Thoracic aorta (tissue), 2 donors: ENCODE measurements around the gene TAF1. TPM values are rescaled to one million over a fixed set of nuclear protein-coding genes. Genes with fewer than 3 reads are reported as not detected.
"Not testable (repeated sequence)": the region's sequence is repeated elsewhere in the genome, so short reads cannot be mapped to it uniquely, and the experiment has no call there.

Source experiments
- ATAC-seq: fragments of 150-250 bp; one replicate; pipeline ENCODE4 v1.8.0; 2017; ENCODE audit warnings: low read depth; ENCODE audit not compliant: insufficient number of reproducible peaks, low FRiP score
- DNase-seq: peaks from one replicate; pipeline ENCODE4 v3.0.0-alpha.2; 2020; ENCODE audit warnings: low spot score
- H3K27ac ChIP-seq, 2 donors: fragments of 200-600 bp; sonication (generic); 1 replicate in 1 of 2; 2 replicates in 1 of 2; pipeline ENCODE4 v1.5.1; 2016; ENCODE audit warnings: mild to moderate bottlenecking in 2 of 2, moderate library complexity in 2 of 2
- H3K27me3 ChIP-seq: fragments of 200-600 bp; sonication (generic); replicated peaks from 2 replicates; pipeline ENCODE4 v1.6.0; 2016; ENCODE audit warnings: mild to moderate bottlenecking; ENCODE audit not compliant: insufficient read depth
- H3K36me3 ChIP-seq: fragments of 200-600 bp; sonication (generic); one replicate; pipeline ENCODE4 v1.5.1; 2016
- H3K4me1 ChIP-seq, 2 donors: fragments of 200-600 bp; sonication (generic); 1 replicate in 1 of 2; 2 replicates in 1 of 2; pipeline versions ENCODE4 v1.5.1 to v1.6.0; 2016; ENCODE audit warnings: low read depth in 2 of 2, mild to moderate bottlenecking in 1 of 2; ENCODE audit not compliant: control insufficient read depth in 1 of 2
- H3K4me3 ChIP-seq: fragments of 200-600 bp; sonication (generic); 2 replicates; pipeline ENCODE4 v1.5.1; 2016; ENCODE audit warnings: mild to moderate bottlenecking
- H3K9me3 ChIP-seq: fragments of 200-600 bp; sonication (generic); 2 replicates; pipeline ENCODE4 v1.5.1; 2016
- total RNA-seq, 2 donors: library from RNA; depleted of rRNA; stranded (reverse); fragments of >200 nt; gene quantifications; one replicate each; pipeline versions ENCODE4 v1.1.0 to v1.2.3, GENCODE V29; 2016
- TF ChIP-seq, protein P1 (sequence below): fragments of 200-600 bp; sonication (generic); IDR thresholded peaks from one replicate; pipeline ENCODE4 v1.5.1; 2019; ENCODE audit warnings: antibody characterized with exemption

Gene TAF1
- total RNA-seq, 2 donors from 2014 or later = 38.0 to 81.0 TPM

DNA sequence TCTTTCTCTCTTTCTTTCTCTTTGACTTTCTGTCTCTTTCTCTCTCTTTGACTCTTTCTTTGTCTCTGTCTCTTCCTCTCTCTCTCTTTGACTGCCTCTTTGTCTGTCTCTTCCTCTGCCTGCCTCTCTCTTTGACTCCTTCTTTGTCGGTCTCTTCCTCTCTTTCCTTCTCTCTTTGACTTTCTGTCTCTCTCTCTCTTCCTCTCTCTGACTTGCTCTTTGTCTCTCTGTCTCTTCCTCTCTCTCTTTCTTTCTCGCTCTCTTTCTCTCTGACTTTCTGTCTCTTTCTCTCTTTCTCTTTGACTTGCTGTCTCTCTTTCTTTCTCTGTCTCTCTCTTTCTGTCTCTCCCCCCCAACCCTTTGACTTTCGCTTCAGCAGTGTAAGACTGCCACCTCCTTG is 130.3 kb downstream of the TAF1 start:
- Histone ChIP-seq H3K9me3 (no peaks in the 10 kb centered on the region), H3K27me3 (no peaks in the 10 kb centered on the region), H3K4me3 (no peak overlapping the region), H3K36me3 (no peaks in the 10 kb centered on the region), H3K4me1 (no peaks in the 10 kb centered on the region), H3K27ac (no peak overlapping the region)
- TF ChIP-seq, protein P1, sequence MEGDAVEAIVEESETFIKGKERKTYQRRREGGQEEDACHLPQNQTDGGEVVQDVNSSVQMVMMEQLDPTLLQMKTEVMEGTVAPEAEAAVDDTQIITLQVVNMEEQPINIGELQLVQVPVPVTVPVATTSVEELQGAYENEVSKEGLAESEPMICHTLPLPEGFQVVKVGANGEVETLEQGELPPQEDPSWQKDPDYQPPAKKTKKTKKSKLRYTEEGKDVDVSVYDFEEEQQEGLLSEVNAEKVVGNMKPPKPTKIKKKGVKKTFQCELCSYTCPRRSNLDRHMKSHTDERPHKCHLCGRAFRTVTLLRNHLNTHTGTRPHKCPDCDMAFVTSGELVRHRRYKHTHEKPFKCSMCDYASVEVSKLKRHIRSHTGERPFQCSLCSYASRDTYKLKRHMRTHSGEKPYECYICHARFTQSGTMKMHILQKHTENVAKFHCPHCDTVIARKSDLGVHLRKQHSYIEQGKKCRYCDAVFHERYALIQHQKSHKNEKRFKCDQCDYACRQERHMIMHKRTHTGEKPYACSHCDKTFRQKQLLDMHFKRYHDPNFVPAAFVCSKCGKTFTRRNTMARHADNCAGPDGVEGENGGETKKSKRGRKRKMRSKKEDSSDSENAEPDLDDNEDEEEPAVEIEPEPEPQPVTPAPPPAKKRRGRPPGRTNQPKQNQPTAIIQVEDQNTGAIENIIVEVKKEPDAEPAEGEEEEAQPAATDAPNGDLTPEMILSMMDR = no peak
- ATAC-seq (no peak), DNase-seq (no peak)

DNA sequence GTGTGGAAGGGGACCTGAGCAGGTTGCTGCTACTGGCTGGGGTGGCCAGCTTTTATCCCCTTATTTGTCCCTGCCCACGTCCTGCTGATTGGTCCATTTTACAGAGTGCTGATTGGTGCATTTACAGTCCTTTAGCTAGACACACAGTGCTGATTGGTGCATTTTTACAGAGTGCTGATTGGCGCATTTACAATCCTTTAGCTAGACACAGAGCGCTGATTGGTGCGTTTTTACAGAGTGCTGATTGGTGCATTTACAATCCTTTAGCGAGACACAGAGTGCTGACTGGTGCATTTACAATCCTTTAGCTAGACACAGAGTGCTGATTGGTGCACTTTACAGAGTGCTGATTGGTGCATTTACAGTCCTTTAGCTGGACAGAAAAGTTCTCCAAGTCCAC is 135.9 kb downstream of the TAF1 start:
- not testable (repeated sequence) for H3K9me3 ChIP-seq, H3K4me1 ChIP-seq, DNase-seq, ATAC-seq, H3K36me3 ChIP-seq, H3K4me3 ChIP-seq, H3K27ac ChIP-seq, H3K27me3 ChIP-seq

DNA sequence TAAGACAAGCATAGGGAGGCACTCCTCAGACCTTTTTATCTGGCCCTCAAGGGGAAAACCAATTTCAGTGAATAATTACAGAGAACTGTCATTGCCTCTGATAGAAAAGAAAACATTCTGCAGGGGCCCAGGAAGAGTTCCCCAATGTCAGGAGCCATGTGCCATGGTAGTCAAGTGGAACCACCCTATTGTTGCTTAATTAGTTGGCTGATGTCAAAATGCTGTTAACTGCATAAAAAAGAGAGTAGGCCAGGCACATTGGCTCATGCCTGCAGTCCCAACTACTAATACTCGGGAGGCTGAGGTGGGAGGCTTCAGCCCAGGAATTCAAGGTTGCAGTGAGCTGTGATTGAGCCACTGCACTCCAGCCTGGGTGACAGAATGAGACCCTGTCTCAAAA is 138.2 kb downstream of the TAF1 start:
- DNase-seq = no peak
- no peaks in the 10 kb centered on the region for H3K27me3 ChIP-seq
- no peak for ATAC-seq
- no peaks in the 10 kb centered on the region for H3K9me3 ChIP-seq
- no peak overlapping the region for H3K4me3 ChIP-seq
- H3K4me1 ChIP-seq = no peaks in the 10 kb centered on the region
- TF ChIP-seq, protein P1 = no peak
- H3K36me3 ChIP-seq = no peaks in the 10 kb centered on the region
- H3K27ac ChIP-seq = no peak overlapping the region

DNA sequence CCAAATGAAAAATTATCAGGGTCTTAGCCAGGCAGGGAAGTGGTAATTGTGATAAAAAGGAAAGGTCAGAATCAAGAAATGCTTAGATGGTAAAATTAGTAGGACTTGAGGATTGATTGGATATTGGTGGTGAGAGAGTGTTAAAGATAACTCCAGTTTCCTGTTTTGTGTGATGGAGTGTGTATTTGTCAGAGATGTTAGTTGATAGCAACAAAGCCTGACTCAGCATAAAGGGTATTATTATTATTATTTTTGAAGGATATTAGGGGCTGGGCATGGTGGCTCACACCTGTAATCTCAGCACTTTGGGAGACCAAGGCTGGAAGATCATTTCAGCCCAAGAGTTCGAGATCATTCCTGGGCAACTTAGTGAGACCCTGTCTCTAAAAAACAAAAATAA is 143.1 kb downstream of the TAF1 start:
- no peak overlapping the region for H3K27ac ChIP-seq
- DNase-seq (no peak), ATAC-seq (no peak)
- H3K9me3 ChIP-seq = no peaks in the 10 kb centered on the region
- H3K4me3 ChIP-seq = no peak overlapping the region
- no peaks in the 10 kb centered on the region for H3K27me3 ChIP-seq
- TF ChIP-seq, protein P1 = no peak
- H3K4me1 ChIP-seq = no peaks in the 10 kb centered on the region
- H3K36me3 ChIP-seq = no peaks in the 10 kb centered on the region

DNA sequence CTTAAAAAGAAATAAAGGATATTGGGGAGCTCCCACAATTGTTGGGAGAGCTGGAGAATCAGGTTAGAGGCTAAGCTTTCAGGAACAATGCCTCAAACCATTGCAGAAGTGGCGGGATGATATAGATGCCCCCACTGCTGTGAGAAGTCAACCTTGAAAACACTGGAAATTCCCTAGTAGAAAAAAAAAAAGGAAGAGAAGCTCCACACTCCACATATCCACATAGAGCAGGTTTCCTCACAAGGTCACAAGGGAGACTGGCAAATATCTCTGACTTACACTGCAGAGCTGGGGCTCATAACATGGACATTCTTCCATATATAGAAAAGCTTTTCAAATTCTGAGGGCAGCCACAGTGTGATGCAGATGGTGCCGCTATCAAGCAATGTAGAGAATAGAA is 144.0 kb downstream of the TAF1 start:
- Histone ChIP-seq H3K27ac (no peak overlapping the region), H3K9me3 (no peaks in the 10 kb centered on the region), H3K4me1 (no peaks in the 10 kb centered on the region), H3K36me3 (no peaks in the 10 kb centered on the region), H3K4me3 (no peak overlapping the region), H3K27me3 (no peaks in the 10 kb centered on the region)
- ATAC-seq (no peak), DNase-seq (no peak)
- TF ChIP-seq, protein P1 = no peak

DNA sequence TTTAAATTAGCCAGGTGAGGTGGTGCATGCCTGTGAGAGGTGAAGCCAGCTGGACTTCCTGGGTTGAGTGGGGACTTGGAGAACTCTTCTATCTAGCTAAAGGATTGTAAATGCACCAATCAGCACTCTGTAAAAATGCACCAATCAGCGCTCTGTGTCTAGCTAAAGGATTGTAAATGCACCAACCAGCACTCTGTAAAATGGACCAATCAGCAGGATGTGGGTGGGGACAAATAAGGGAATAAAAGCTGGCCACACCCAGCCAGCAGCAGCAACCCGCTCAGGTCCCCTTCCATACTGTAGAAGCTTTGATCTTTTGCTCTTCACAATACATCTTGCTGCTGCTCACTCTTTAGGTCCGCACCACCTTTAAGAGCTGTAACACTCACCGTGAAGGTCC is 147.6 kb downstream of the TAF1 start:
- not testable (repeated sequence) for H3K9me3 ChIP-seq, ATAC-seq, H3K27ac ChIP-seq, DNase-seq, H3K4me3 ChIP-seq, H3K4me1 ChIP-seq, H3K27me3 ChIP-seq, H3K36me3 ChIP-seq
